Measurements from ENCODE around the gene ARPIN.
"Not testable (repeated sequence)": the region's sequence is repeated elsewhere in the genome, so short reads cannot be mapped to it uniquely, and the experiment has no call there.

The ARPIN gene

GRCh38 chr15:89875741-89876140, 37.0 kb downstream of the ARPIN start:
- no peak for DNase-seq

GRCh38 chr15:89874926-89875564, 37.7 kb downstream of the ARPIN start:
- peak; percentile 83 for DNase-seq

GRCh38 chr15:89870688-89871288, 42.0 kb downstream of the ARPIN start:
- no peak for DNase-seq

- no peak for DNase-seq
These were observed 42.7 kb downstream of the ARPIN start for GRCh38 chr15:89870006-89870405.

- not testable (repeated sequence) for DNase-seq
These were observed 43.3 kb downstream of the ARPIN start for GRCh38 chr15:89869490-89869889.

GRCh38 chr15:89864958-89865739, 47.6 kb downstream of the ARPIN start:
- DNase-seq: no peak

GRCh38 chr15:89863918-89864317, 48.8 kb downstream of the ARPIN start:
- no peak for DNase-seq

GRCh38 chr15:89860891-89861290, 51.9 kb downstream of the ARPIN start:
- no peak for DNase-seq

- DNase-seq: no peak
These were observed 52.3 kb downstream of the ARPIN start for GRCh38 chr15:89860431-89860830.

GRCh38 chr15:89858661-89859458, 53.9 kb downstream of the ARPIN start:
- no peak for DNase-seq

GRCh38 chr15:89857673-89858072, 55.1 kb downstream of the ARPIN start:
- DNase-seq: no peak

- no peak for DNase-seq
These were observed 56.8 kb downstream of the ARPIN start for GRCh38 chr15:89855948-89856347.

- not testable (repeated sequence) for DNase-seq
These were observed 57.9 kb downstream of the ARPIN start for GRCh38 chr15:89854863-89855262.

GRCh38 chr15:89852342-89852995, 60.3 kb downstream of the ARPIN start:
- DNase-seq: no peak

GRCh38 chr15:89851673-89852341, 60.9 kb downstream of the ARPIN start:
- no peak for DNase-seq

- no peak for DNase-seq
These were observed 63.8 kb downstream of the ARPIN start for GRCh38 chr15:89848970-89849292.

- no peak for DNase-seq
These were observed 65.7 kb downstream of the ARPIN start for GRCh38 chr15:89847101-89847500.

GRCh38 chr15:89845305-89845893, 67.4 kb downstream of the ARPIN start:
- DNase-seq: no peak
